Astrocyte of the spinal cord (primary cell): ENCODE data around the gene MSRB1.

Experiments
- DNase-seq: peaks from one replicate; pipeline ENCODE4 v3.0.0; 2011; ENCODE audit warnings: low read depth, low spot score
- H3K4me3 ChIP-seq: 2 replicates; pipeline ENCODE4 v1.5.1; 2011; ENCODE audit warnings: low read depth, mild to moderate bottlenecking, low read length, moderate library complexity
- CTCF ChIP-seq: IDR thresholded peaks from 2 replicates; pipeline ENCODE4 v1.5.1; 2012; ENCODE audit warnings: low read depth, mild to moderate bottlenecking, low read length, inconsistent platforms
- in situ Hi-C: cut with HindIII; loops from 2 replicates; pipeline ENCODE4 v1.10.0; 2017; ENCODE audit warnings: low sequenced_read_pairs

Gene MSRB1, protein sequence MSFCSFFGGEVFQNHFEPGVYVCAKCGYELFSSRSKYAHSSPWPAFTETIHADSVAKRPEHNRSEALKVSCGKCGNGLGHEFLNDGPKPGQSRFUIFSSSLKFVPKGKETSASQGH

GRCh38 chr16:1942810-1943726 is at the start of gene MSRB1:
Gene MSRB1, minus strand, starts transcription at chr16:1943199. Its CDS starts 43 bp downstream, at chr16:1943156.
- H3K4me3 ChIP-seq = peak within 1 kb of the TSS; percentile 86
- TF ChIP-seq CTCF = no peak
- DNase-seq = peak; percentile 98
- in situ Hi-C loops = no loop called here

DNA sequence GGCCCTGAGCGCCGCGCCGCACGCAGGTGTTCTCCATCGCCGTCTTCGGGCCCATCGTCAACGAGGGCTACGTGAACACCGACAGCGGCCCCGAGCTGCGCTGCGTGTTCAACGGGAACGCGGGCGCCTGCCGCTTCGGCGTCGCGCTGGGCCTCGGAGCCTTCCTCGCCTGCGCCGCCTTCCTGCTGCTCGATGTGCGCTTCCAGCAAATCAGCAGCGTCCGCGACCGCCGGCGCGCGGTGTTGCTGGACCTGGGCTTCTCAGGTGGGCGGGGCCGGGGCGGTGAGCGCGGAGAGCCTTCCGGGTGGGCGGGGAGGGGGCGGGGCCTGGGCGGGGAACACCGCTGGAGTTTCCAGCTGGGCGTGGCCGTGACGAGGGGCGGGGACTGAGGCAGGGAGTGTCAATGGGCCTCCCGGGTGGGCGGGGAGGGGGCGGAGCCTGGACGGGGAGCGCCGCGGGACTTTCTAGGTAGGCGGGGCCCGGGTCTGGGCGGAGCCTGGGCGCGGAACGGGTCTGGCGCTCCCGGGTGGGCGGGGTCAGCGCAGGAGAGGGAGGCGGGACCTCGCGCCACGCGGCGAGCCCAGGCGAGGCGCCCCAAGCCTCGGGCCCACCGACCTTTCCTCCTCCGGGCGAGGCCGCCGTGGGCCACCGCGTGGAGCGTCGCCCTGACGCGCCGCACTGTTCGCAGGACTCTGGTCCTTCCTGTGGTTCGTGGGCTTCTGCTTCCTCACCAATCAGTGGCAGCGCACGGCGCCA is 49.1 kb upstream of the MSRB1 start:
- H3K4me3 ChIP-seq = no peak overlapping the region
- DNase-seq = peak; percentile 91
- no peak for TF ChIP-seq CTCF
- in situ Hi-C loops = no loop called here

- in situ Hi-C loops = no loop called here
- DNase-seq = no peak
- H3K4me3 ChIP-seq = no peak overlapping the region
- no peak for TF ChIP-seq CTCF
These were observed 48.6 kb upstream of the MSRB1 start for GRCh38 chr16:1991588-1991947.

- in situ Hi-C loops = no loop called here
- no peak overlapping the region for H3K4me3 ChIP-seq
- DNase-seq = no peak
- no peak for TF ChIP-seq CTCF
These were observed 48.1 kb upstream of the MSRB1 start for GRCh38 chr16:1991135-1991551.

DNA sequence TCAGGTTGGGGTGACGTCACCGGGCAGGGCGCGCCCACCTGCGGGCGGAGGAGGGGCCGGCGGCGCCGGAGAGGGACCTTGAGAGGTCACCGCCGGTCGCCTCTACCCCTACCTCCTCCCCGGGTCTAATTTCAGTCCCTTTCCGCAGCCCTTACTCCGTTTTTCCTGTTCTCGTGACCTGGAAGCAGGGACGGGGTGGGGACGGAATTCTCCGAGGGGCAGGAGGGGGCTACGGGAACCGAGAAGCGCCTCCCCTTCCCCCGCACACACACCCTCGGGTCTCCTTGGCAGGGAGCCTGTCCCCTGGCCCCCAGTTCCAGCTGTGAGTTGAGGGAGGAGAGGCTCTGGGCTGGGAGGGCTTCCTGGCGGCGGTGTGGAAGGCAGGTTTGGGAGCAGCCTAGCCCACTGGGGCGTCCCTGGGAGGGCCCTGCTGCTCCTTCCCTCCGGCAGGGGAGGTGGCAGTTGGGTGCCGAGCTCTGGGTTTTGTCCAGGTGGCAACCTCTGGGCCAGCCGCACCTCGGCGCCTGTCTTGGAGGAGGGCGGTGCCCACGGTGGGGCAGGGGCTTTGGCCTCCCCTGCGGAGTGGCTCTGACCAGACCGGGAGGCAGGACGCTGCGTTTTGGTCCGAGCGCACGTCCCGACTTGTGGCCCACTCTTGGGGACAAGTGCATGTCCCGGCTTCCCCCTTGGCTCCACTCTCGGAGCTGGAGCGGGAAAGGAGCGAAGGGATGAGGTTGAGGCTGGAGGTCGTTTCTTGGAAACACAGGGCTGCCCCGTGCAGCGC is 47.5 kb upstream of the MSRB1 start:
- H3K4me3 ChIP-seq = no peak overlapping the region
- TF ChIP-seq CTCF = no peak
- in situ Hi-C loops = no loop called here
- DNase-seq = no peak

DNA sequence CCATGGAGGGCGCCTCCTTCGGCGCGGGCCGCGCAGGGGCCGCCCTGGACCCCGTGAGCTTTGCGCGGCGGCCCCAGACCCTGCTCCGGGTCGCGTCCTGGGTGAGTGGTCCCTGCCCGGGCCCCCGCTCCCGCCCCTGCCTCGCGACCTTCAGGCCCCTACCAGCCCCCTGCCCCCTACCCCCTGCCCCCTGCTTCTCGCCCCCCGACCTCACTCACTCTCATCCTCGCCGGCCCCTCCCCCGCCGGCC is 47.0 kb upstream of the MSRB1 start:
- in situ Hi-C loops = no loop called here
- TF ChIP-seq CTCF = no peak
- no peak overlapping the region for H3K4me3 ChIP-seq

More for the DNA sequence above, 47.0 kb upstream of the MSRB1 start:
- no peak for DNase-seq
